SK-N-SH (cell line): Measurements from ENCODE around the gene EML1. TPM values are rescaled to one million over a fixed set of nuclear protein-coding genes. Genes with fewer than 3 reads are reported as not detected.

Experiments
- CTCF ChIA-PET: fragments of 300-600, 350-600 bp; formaldehyde crosslinking; extraction: SDS; loops from one replicate; lab custom pipeline; 2021; lab: Yijun Ruan, JAX
- POLR2A ChIA-PET: fragments of 350-600 bp; sonication (Branson Sonifier 250); formaldehyde crosslinking; extraction: SDS; loops from one replicate; lab custom pipeline; 2020; ENCODE audit warnings: antibody characterized with exemption, inconsistent platforms; lab: Yijun Ruan, JAX
- DNase-seq: peaks from one replicate; pipeline ENCODE4 v3.0.0; 2012
- H2AFZ ChIP-seq: fragments of 200-600 bp; sonication (generic); 2 replicates; pipeline ENCODE4 v1.8.1; 2016; ENCODE audit warnings: antibody characterized with exemption, mild to moderate bottlenecking, low read depth
- H3F3A ChIP-seq: fragments of 200-600 bp; sonication (generic); replicated peaks from 2 replicates; pipeline ENCODE3; 2016; ENCODE audit warnings: antibody characterized with exemption, mild to moderate bottlenecking; ENCODE audit not compliant: insufficient read depth
- H3K27ac ChIP-seq, 2 experiments: fragments of 200-500 bp in 1 of 2; fragments of 200-600 bp in 1 of 2; sonication (Bioruptor generic) in 1 of 2; sonication (generic), shearing (Covaris generic) in 1 of 2; 2 replicates each; pipeline versions ENCODE4 v1.5.1 to v1.6.1; 2014 to 2016; ENCODE audit warnings: low read depth in 2 of 2, inconsistent platforms in 1 of 2, low read length in 1 of 2, mild to moderate bottlenecking in 1 of 2, mixed read lengths in 1 of 2
- H3K27me3 ChIP-seq: fragments of 200-600 bp; sonication (generic), shearing (Covaris generic); 2 replicates; pipeline ENCODE4 v1.6.1; 2016; ENCODE audit warnings: mixed run types; ENCODE audit not compliant: insufficient read depth
- H3K36me3 ChIP-seq, 2 experiments: fragments of 200-500 bp in 1 of 2; fragments of 200-600 bp in 1 of 2; sonication (Bioruptor generic) in 1 of 2; sonication (generic) in 1 of 2; replicated peaks in 1 of 2; 2 replicates each; pipeline versions ENCODE3 to v1.5.1; 2014 to 2016; ENCODE audit warnings: low read length in 1 of 2, mild to moderate bottlenecking in 1 of 2; ENCODE audit not compliant: insufficient read depth in 2 of 2, control insufficient read depth in 1 of 2
- H3K4me1 ChIP-seq, 2 experiments: fragments of 200-500 bp in 1 of 2; fragments of 200-600 bp in 1 of 2; sonication (Bioruptor generic) in 1 of 2; sonication (generic), shearing (Covaris generic) in 1 of 2; 2 replicates each; pipeline versions ENCODE4 v1.5.1 to v1.6.1; 2014 to 2016; ENCODE audit warnings: low read depth in 1 of 2, low read length in 1 of 2, mixed run types in 1 of 2; ENCODE audit not compliant: insufficient read depth in 2 of 2, control insufficient read depth in 1 of 2
- H3K4me2 ChIP-seq: fragments of 200-600 bp; sonication (generic), shearing (Covaris generic); 2 replicates; pipeline ENCODE4 v1.6.1; 2017; ENCODE audit warnings: mixed run types
- H3K4me3 ChIP-seq, 2 experiments: fragments of 200-500 bp in 1 of 2; fragments of 200-600 bp in 1 of 2; sonication (Bioruptor generic) in 1 of 2; sonication (generic), shearing (Covaris generic) in 1 of 2; 2 replicates each; pipeline versions ENCODE4 v1.5.1 to v1.8.1; 2014 to 2016; ENCODE audit warnings: low read depth in 2 of 2, inconsistent platforms in 1 of 2, low read length in 1 of 2, mild to moderate bottlenecking in 1 of 2, mixed read lengths in 1 of 2, moderate library complexity in 1 of 2
- H3K79me2 ChIP-seq: fragments of 200-600 bp; sonication (generic); 2 replicates; pipeline ENCODE4 v1.8.1; 2017; ENCODE audit warnings: mild to moderate bottlenecking; ENCODE audit not compliant: insufficient read depth
- H3K9ac ChIP-seq: fragments of 200-600 bp; sonication (generic); 2 replicates; pipeline ENCODE4 v1.6.1; 2017; ENCODE audit warnings: mixed run types
- H3K9me2 ChIP-seq: fragments of 200-600 bp; sonication (generic); 2 replicates; pipeline ENCODE4 v1.6.1; 2017; ENCODE audit warnings: mixed run types
- H3K9me3 ChIP-seq: fragments of 200-600 bp; sonication (generic); 2 replicates; pipeline ENCODE4 v1.6.1; 2017; ENCODE audit warnings: mixed run types, mild to moderate bottlenecking, moderate library complexity
- H4K20me1 ChIP-seq: fragments of 200-600 bp; sonication (generic); 2 replicates; pipeline ENCODE4 v1.6.1; 2017; ENCODE audit warnings: mild to moderate bottlenecking, mixed run types; ENCODE audit not compliant: insufficient read depth
- CHD2 ChIP-seq: fragments of 150-350 bp; IDR thresholded peaks from 2 replicates; pipeline ENCODE4 v1.6.1; 2018; ENCODE audit warnings: low read length; ENCODE audit not compliant: partially characterized antibody
- EZH2phosphoT487 ChIP-seq: fragments of 200-600 bp; sonication (generic); IDR thresholded peaks from 2 replicates; pipeline ENCODE4 v1.6.1; 2017; ENCODE audit warnings: low read depth, mixed run types, mild to moderate bottlenecking, antibody characterized with exemption, moderate library complexity, borderline replicate concordance
- FOSL2 ChIP-seq: IDR thresholded peaks from 2 replicates; pipeline ENCODE4 v1.4.0; 2012; ENCODE audit warnings: low read depth, mild to moderate bottlenecking, moderate library complexity, borderline replicate concordance
- FOXM1 ChIP-seq: IDR thresholded peaks from 2 replicates; pipeline ENCODE4 v1.4.0; 2012; ENCODE audit warnings: low read depth, mild to moderate bottlenecking
- GATA2 ChIP-seq: sonication (generic); formaldehyde crosslinking; IDR thresholded peaks from 2 replicates; pipeline ENCODE4 v1.5.0; 2020; ENCODE audit warnings: mild to moderate bottlenecking, missing genetic modification reagents
- MEF2A ChIP-seq: IDR thresholded peaks from 2 replicates; pipeline ENCODE4 v1.4.0; 2012; ENCODE audit warnings: low read depth, borderline replicate concordance
- MXI1 ChIP-seq: IDR thresholded peaks from 2 replicates; pipeline ENCODE4 v1.6.1; 2012; ENCODE audit warnings: mild to moderate bottlenecking, low read depth, low read length, improper control_type of control experiment
- NRF1 ChIP-seq: IDR thresholded peaks from 2 replicates; pipeline ENCODE4 v1.6.1; 2012; ENCODE audit warnings: low read depth, mild to moderate bottlenecking, low read length
- POLR2AphosphoS5 ChIP-seq: IDR thresholded peaks from 2 replicates; pipeline ENCODE4 v1.6.1; 2012; ENCODE audit warnings: low read depth, low read length
- RAD21 ChIP-seq: IDR thresholded peaks from 2 replicates; pipeline ENCODE4 v1.6.1; 2012; ENCODE audit warnings: mild to moderate bottlenecking, low read length
- RCOR1 ChIP-seq: fragments of 150-350 bp; IDR thresholded peaks from 2 replicates; pipeline ENCODE4 v1.6.1; 2017; ENCODE audit warnings: antibody characterized with exemption, low read length
- SIN3A ChIP-seq: IDR thresholded peaks from 2 replicates; pipeline ENCODE4 v1.6.1; 2012; ENCODE audit warnings: low read depth, mild to moderate bottlenecking, low read length, moderate library complexity, borderline replicate concordance
- TAF1 ChIP-seq: IDR thresholded peaks from 2 replicates; pipeline ENCODE4 v1.6.1; 2012; ENCODE audit warnings: low read depth, mild to moderate bottlenecking, low read length, moderate library complexity, borderline replicate concordance
- YY1 ChIP-seq: IDR thresholded peaks from 2 replicates; pipeline ENCODE4 v1.4.0; 2012; ENCODE audit warnings: low read depth, mild to moderate bottlenecking
- WGBS: methylation state at CpG from one replicate; pipeline ENCODE4 v1.1.6; 2017; ENCODE audit warnings: low lambda C conversion rate; 5-methylcytosine and 5-hydroxymethylcytosine counted together
- polyA plus RNA-seq, 3 experiments: library from polyadenylated mRNA; depleted of rRNA; stranded (reverse); fragments of >200 nt; gene quantifications; 2 replicates each; pipeline ENCODE4 v1.2.3, GENCODE V29; 2012
- TF ChIP-seq, protein P1 (sequence below): fragments of 150-350 bp; IDR thresholded peaks from 2 replicates; pipeline ENCODE4 v1.6.1; 2016; ENCODE audit warnings: mild to moderate bottlenecking, low read depth, low read length
- TF ChIP-seq, protein P2 (sequence below): IDR thresholded peaks from 2 replicates; pipeline ENCODE4 v1.4.0; 2012; ENCODE audit warnings: low read depth, borderline replicate concordance
- TF ChIP-seq, protein P3 (sequence below): IDR thresholded peaks from 2 replicates; pipeline ENCODE4 v1.6.1; 2012; ENCODE audit warnings: mild to moderate bottlenecking, low read depth, low read length, moderate library complexity
- TF ChIP-seq, protein P4 (sequence below): fragments of 150-350 bp; IDR thresholded peaks from 2 replicates; pipeline ENCODE4 v1.6.1; 2017; ENCODE audit warnings: antibody characterized with exemption, low read length, low read depth, borderline replicate concordance
- TF ChIP-seq, protein P5 (sequence below): IDR thresholded peaks from 2 replicates; pipeline ENCODE4 v1.4.0; 2012; ENCODE audit warnings: low read depth, borderline replicate concordance

EML1 gene
- polyA plus RNA-seq, 1 of the 3 experiments (the other 2 are of a cell fraction) = 6.3 TPM

DNA sequence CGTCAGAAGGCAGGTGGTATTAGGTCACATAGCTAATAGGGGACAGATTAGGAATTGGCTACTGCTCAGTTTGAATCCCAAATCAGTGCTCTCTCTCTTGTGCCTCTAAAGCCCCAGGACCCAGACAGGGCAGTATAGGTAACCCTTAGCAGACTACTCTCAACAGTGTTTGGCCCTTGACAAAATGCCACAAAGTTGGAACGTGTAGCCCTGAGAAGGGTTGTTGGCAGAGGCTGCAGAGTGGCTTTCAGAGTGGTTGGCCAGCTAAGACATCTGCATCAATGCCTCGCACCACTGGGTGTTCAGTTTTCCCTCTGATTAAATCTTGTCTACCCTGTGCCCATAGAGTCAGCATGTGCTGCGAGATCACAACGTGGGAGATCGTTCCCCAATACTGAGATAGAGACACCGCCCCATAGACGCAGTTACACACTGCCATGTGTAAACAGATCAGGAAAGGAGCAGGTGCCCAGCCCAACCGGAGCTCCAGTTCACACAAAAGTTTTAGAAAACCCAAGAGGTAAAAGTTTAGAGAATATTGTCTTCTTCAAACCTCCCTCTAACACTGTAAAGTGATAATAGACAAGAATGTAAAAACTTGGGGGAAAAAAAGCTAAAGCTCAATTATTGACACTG is 48.3 kb downstream of the EML1 start:
- POLR2A ChIA-PET = no interaction called here
- Histone ChIP-seq H3K4me3 (no peak overlapping the region), H3K9me2 (no peaks in the 10 kb centered on the region), H4K20me1 (no peaks in the 10 kb centered on the region; the same call in 1 of the 2 replicates), H3K27ac (no peak overlapping the region), H2AFZ (no peak overlapping the region), H3K27me3 (no peaks in the 10 kb centered on the region), H3K79me2 (no peaks in the 10 kb centered on the region), H3K4me2 (no peak overlapping the region), H3F3A (no peaks in the 10 kb centered on the region), H3K36me3 (no peaks in the 10 kb centered on the region), H3K9me3 (no peaks in the 10 kb centered on the region; the same call in 1 of the 2 replicates), H3K4me1 (peaks cover 2 to 6% of the 10 kb centered on the region in 2 experiments; a peak in 2 of 4 replicates), H3K9ac (no peak overlapping the region)
- 84% methylated on average over 9 of the region's 9 CpGs for WGBS
- DNase-seq = no peak
- TF ChIP-seq NRF1 = no peak
- TF ChIP-seq POLR2AphosphoS5 = no peak
- no peak for TF ChIP-seq GATA2
- no peak for TF ChIP-seq YY1
- TF ChIP-seq, protein P1, sequence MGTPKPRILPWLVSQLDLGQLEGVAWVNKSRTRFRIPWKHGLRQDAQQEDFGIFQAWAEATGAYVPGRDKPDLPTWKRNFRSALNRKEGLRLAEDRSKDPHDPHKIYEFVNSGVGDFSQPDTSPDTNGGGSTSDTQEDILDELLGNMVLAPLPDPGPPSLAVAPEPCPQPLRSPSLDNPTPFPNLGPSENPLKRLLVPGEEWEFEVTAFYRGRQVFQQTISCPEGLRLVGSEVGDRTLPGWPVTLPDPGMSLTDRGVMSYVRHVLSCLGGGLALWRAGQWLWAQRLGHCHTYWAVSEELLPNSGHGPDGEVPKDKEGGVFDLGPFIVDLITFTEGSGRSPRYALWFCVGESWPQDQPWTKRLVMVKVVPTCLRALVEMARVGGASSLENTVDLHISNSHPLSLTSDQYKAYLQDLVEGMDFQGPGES = no peak
- TF ChIP-seq, protein P2, sequence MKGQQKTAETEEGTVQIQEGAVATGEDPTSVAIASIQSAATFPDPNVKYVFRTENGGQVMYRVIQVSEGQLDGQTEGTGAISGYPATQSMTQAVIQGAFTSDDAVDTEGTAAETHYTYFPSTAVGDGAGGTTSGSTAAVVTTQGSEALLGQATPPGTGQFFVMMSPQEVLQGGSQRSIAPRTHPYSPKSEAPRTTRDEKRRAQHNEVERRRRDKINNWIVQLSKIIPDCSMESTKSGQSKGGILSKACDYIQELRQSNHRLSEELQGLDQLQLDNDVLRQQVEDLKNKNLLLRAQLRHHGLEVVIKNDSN = no peak
- TF ChIP-seq EZH2phosphoT487 = no peak
- TF ChIP-seq, protein P3, sequence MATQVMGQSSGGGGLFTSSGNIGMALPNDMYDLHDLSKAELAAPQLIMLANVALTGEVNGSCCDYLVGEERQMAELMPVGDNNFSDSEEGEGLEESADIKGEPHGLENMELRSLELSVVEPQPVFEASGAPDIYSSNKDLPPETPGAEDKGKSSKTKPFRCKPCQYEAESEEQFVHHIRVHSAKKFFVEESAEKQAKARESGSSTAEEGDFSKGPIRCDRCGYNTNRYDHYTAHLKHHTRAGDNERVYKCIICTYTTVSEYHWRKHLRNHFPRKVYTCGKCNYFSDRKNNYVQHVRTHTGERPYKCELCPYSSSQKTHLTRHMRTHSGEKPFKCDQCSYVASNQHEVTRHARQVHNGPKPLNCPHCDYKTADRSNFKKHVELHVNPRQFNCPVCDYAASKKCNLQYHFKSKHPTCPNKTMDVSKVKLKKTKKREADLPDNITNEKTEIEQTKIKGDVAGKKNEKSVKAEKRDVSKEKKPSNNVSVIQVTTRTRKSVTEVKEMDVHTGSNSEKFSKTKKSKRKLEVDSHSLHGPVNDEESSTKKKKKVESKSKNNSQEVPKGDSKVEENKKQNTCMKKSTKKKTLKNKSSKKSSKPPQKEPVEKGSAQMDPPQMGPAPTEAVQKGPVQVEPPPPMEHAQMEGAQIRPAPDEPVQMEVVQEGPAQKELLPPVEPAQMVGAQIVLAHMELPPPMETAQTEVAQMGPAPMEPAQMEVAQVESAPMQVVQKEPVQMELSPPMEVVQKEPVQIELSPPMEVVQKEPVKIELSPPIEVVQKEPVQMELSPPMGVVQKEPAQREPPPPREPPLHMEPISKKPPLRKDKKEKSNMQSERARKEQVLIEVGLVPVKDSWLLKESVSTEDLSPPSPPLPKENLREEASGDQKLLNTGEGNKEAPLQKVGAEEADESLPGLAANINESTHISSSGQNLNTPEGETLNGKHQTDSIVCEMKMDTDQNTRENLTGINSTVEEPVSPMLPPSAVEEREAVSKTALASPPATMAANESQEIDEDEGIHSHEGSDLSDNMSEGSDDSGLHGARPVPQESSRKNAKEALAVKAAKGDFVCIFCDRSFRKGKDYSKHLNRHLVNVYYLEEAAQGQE = no peak
- TF ChIP-seq, protein P4, sequence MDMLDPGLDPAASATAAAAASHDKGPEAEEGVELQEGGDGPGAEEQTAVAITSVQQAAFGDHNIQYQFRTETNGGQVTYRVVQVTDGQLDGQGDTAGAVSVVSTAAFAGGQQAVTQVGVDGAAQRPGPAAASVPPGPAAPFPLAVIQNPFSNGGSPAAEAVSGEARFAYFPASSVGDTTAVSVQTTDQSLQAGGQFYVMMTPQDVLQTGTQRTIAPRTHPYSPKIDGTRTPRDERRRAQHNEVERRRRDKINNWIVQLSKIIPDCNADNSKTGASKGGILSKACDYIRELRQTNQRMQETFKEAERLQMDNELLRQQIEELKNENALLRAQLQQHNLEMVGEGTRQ = no peak
- TF ChIP-seq RAD21 = no peak
- TF ChIP-seq RCOR1 = no peak
- TF ChIP-seq, protein P5, sequence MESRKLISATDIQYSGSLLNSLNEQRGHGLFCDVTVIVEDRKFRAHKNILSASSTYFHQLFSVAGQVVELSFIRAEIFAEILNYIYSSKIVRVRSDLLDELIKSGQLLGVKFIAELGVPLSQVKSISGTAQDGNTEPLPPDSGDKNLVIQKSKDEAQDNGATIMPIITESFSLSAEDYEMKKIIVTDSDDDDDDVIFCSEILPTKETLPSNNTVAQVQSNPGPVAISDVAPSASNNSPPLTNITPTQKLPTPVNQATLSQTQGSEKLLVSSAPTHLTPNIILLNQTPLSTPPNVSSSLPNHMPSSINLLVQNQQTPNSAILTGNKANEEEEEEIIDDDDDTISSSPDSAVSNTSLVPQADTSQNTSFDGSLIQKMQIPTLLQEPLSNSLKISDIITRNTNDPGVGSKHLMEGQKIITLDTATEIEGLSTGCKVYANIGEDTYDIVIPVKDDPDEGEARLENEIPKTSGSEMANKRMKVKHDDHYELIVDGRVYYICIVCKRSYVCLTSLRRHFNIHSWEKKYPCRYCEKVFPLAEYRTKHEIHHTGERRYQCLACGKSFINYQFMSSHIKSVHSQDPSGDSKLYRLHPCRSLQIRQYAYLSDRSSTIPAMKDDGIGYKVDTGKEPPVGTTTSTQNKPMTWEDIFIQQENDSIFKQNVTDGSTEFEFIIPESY = no peak
- no peak for TF ChIP-seq FOXM1
- TF ChIP-seq MXI1 = no peak
- TF ChIP-seq MEF2A = no peak
- no peak for TF ChIP-seq CHD2
- no peak for TF ChIP-seq FOSL2
- TF ChIP-seq SIN3A = no peak
- no peak for TF ChIP-seq TAF1
- CTCF ChIA-PET = interaction anchor here (1.6 kb wide), 1 partner anchor 10 kb away, joined by 4 read pairs; no protein-coding TSS in a partner anchor
